Measurements from ENCODE around the gene CSNK2B.
"Not testable (repeated sequence)": the region's sequence is repeated elsewhere in the genome, so short reads cannot be mapped to it uniquely, and the experiment has no call there.

CSNK2B gene

DNA sequence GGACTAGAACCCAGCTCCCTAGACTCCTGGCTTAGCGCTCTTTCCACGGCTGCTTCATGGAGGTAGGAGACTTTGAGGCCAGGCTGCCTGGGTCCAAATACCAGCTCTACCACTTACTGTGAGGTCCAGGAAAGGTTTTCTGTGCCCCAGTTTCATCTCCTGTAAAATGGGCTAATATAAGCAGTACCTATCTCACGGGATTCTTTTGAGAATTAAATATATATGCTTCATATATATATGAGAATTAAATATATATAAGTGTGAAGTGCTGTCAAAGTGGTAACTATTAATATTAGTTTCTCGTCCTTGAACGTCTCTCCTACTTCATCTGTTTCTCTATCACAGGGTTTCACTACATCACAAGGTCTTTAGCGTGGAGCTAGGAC, 25.2 kb downstream of the CSNK2B start:
- DNase-seq = no peak

DNA sequence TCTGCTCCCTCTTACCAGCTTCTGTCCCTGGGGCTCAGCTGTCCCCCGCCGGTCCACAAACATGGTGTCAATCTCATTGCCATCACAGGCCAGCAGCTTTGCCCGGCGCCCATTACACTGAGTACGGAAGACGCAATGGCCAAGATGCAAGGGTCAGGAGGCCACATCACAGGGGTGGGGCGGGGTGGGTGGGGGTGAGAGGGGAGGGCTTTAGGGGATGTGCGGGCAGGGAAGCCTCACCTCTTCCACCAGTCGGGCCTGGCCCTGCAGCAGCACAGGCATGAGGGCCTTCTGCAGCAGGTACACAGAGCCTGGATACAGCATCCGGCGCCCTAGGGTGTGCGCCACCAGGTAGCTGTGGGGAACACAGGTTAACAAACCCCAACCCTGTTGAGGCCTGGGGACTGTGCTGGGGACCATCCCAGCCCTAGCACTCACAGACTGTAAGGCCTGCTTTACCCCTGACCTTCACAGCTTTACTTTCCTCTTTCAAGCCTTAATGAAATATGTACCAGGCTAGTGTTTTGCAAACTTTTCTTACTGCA, 25.8 kb downstream of the CSNK2B start:
- DNase-seq = no peak

DNA sequence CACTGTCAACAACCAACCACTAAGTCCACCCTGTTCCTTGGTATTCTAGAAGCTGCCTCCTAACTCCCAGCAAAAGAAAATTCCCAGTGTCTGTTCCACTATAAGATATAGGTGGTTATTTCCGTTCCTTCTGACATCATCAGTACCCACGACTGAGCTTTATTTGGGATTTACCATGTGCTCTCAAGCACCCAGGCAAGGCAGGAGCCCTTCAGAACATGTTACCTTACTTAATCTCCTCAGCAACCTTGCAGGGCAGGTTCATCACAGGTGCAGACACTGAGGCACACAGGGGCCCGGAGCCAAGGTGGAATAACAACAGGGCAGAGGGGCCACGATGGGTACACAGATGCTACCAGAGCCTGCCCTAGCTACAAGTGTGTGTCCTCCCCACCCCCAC, 26.5 kb downstream of the CSNK2B start:
- no peak for DNase-seq

DNA sequence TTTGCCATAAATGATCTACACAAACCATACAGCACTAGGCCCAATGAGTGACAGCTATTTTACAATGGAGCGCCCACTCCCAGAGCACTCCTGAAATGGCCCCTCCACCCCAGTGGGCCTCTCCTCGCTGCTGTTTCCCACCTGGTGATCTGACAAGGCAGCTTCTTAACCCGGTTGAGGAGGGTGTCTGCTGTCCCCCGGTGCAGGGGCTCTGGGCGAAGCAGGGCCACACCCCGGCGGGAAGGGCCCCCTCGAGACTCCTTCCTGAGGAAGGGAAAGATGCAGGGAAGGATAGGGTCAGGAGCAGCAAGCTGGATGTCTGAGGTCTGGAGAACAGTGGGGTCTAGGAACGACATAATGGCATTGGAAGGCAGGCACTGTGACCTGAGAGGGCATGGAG, 27.0 kb downstream of the CSNK2B start:
- DNase-seq = no peak

DNA sequence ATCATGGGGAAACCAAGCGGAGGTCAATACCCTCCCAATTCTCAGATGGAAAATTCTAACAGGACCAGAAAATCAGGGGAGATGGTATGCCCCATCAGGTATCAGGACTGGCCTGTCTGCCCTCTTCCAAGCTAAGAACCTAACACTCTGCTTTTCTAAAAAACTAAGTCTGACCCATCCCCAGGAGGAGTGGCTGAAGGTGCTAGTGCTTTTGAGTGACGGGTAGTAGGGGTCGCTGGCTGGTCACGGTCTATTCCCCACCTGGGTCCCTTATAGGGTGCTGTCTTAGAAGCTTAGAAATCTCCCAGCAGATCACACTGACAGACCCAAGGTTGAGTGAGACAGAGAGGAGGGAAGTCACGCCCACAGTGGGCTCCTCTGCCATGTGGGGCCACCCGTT, 27.7 kb downstream of the CSNK2B start:
- DNase-seq = no peak

DNA sequence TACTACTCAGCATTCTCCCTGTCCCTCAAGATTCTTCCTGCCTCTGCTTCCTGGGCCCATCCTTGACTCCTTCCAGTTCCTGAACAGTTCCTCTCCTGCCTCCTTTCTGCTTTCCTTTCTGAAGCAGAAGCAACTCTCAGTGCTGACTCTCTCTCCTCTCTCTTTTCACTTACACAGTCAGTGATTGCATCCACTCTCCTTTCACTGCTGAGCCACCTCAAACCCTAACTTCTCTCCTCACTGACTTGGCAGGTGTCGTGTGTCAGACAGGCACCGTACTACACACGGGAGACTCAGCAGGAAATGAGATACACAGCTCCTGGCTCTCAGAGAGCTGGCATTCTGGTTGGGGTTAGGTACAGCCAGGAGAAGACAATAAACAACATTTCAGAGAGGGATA, 31.7 kb downstream of the CSNK2B start:
- DNase-seq = no peak

DNA sequence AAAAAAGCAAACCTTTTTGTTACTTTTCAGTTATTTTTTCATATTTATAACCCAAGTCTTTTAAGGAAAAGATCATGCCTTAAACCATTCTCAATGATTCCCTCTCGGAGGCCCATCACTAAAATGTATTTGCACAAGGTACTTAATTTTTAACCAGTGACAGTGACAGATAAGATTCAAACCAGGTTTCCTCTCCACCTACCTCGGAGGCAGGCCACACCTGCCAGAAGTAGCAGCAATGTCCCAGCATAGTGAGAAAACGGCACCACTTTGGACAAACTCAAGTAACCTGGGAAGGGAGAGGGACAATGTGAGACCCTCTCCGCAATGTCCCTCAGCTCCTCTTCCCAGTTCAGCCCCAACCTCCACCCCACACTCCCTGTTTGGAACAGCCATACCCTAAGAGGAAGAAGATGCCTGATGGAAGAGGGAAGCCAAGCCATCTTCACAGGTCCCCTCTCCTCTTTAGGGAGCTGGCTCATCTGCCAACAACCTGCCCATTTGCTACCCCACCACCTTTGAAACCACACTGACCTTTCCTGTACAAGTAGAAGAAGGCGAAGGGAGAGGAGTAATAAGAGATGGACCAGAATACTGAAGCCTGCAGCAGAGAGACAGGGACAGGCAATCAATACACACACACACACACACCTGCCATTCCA, 35.0 kb downstream of the CSNK2B start:
- no peak for DNase-seq

DNA sequence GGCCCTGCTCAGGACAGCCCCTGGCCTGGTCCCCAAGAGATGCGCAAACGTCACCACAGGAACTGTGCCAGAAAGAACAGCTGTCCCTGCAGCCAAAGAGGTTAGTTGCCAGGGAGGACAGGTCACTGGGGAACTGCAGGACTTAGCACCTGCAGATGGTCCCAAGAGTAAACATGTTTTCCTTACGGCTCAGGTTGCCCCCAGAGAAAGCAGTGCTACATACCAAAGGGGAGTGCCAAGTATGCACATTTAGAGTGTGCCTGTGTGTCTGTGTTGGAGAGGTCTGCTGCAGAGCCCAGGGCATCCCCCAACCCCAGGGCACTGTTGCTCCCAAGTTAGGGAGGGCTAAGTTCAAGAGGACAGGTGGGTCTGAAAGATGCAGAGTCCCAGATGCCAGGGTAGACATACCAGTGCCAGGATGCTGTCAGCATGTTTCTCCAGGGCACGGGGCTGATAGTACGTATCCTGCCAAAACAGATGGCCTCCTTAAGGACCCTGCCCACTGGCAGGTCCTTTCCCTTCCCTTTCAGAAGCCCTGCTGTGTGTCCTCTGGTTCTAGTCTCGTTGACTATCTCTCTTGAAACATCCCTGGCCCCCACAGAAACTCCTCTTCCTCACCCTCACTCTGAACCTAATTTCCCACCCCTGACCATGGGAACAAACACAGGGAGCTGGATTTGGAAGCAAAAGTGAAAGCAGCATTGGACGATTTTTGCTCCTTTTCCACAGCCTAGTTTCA, 36.0 kb downstream of the CSNK2B start:
- DNase-seq = no peak

DNA sequence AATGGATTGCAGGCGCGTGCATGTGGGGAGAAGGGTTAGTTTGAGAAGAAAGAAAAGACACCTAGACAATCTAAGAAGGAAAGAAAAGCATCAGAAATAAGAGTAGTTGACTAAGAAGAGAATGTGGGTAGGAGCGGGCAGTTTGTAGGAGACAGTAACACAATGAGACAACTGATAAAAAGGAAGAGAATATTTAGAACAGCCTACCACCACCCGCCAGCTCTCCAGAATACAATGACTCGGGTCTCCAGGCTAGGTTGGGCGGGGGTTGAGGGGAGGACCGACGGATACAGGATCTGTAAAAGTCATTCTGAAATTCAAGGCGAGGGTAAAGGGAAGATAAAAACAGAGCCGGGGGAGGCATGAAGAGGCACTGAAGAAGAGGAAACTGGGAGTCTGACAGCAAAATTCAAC, 36.5 kb downstream of the CSNK2B start:
- no peak for DNase-seq

DNA sequence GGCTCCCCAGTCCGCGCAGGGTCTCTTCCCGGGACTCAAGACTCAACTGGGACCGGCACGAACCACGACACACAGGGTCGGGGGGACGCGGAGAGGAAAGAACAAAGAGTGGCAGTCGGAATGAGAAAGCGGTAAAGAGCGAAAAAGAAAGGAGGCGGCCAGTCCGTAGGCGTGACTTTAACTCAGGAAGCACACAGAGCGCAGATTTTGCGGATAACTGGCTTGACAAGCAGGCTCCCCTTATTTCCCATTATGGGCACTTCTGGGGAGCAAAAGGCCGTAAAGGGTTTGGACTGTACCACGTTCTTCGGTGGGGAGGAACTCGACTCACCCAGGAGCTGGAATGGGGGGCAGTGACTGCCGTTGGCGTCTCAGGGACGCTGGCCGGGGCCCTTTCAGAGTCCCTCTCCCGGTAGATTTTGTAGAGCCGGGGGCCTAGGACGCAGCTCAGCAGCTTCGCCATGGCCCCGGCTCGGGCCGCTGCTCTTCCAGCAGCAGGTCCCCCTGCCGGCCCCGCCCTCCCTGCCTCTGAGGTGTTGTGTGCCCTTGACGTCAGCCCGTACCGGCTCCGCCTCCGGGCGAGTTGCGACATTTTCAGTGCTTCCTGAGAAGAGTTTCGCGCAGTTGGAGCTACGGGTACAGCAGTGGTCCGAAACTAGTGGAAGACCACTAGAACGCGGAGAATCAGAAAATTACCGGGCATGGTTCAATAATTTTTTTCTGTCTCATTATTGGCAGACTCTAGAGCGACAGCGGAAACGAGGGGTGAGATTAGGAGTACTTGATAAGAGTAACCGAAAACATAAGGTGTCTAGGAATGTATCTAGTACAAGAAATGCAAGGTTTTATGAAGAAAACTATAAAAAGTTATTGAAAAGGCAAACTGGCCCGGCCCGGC, 37.2 kb downstream of the CSNK2B start, which contains the start of gene ABHD16A:
TSS of gene ABHD16A (minus strand) at position 506 of the 898 bp plus-strand sequence. CDS start at position 463, 43 bp downstream.
- peak; percentile 93 for DNase-seq

DNA sequence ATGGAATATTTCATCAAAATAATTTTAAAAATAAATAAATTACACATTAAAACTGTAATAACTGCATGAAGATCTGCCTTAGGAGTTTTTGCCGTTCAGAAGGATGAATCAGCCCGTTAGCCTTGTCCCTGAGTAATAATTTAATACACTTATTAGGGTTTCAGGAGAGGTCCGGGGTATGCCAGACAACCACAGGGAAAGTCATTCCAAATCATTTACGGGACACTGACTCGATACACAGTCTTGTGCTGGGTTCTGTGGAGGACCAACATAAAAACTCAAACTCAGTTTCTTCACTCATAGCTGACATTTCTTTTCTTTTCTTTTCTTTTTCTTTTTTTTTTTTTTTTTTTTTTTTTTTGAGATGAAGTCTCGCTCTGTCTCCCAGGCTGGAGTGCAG, 40.1 kb downstream of the CSNK2B start:
- DNase-seq = no peak

DNA sequence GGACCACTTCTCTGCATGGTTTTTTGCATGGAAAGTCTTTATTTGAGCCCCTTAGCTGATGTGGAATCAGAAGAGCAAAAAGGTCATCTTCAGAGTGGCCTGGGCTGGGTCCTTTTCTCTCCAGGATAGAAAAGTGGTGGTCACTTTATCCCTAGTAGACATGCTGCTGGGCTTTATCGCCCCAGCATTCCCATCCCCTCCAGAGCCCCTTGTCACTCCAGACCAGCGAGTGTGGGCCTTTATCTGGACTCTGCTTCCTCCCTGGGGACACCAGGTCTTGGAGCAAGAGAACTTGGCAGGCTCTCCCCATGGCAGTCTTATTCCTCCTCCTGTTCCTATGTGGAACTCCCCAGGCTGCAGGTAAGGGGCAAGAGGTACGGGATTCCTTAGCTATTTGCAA, 40.7 kb downstream of the CSNK2B start, which contains the start of gene LY6G6F:
TSS of gene LY6G6F (plus strand) at position 268 of the 400 bp plus-strand sequence. CDS start at position 309, 41 bp downstream.
- DNase-seq = no peak

DNA sequence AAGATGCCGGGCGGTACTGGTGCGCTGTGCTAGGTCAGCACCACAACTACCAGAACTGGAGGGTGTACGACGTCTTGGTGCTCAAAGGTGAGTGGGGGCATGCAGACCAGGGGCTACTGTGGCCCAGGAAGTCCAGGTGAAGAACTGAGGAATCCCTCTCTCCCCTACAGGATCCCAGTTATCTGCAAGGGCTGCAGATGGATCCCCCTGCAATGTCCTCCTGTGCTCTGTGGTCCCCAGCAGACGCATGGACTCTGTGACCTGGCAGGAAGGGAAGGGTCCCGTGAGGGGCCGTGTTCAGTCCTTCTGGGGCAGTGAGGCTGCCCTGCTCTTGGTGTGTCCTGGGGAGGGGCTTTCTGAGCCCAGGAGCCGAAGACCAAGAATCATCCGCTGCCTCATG, 41.8 kb downstream of the CSNK2B start:
- DNase-seq = no peak

DNA sequence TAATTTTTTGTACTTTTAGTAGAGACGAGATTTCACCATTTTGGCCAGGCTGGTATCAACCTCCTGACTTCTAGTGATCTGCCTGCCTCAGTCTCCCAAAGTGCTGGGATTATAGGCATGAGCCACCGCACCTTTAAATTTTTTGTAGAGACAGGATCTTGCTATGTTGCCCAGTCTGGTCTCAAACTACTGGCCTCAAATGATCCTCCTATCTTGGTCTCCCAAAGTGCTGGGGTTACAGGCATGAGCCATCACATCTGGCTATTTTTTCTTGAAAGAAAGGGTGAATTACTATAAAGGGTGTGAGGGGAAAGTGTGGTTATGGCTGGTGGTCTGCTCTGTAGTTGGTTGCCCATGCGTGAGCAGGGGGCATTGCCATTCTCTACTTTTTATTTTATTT, 42.3 kb downstream of the CSNK2B start:
- DNase-seq = no peak

DNA sequence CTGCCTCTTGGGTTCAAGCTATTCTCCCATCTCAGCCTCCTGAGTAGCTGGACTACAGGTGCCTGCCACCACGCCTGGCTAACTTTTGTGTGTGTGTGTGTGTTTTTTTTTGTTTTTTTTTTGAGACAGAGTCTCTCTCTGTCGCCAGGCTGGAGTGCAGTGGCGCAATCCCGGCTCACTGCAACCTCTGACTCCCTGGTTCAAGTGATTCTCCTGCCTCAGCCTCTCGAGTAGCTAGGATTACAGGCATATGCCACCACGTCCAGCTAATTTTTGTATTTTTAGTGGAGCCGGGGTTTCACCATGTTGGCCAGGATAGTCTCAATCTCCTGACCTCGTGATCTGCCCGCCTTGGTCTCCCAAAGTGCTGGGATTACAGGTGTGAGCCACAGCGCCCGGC, 43.3 kb downstream of the CSNK2B start:
- not testable (repeated sequence) for DNase-seq

DNA sequence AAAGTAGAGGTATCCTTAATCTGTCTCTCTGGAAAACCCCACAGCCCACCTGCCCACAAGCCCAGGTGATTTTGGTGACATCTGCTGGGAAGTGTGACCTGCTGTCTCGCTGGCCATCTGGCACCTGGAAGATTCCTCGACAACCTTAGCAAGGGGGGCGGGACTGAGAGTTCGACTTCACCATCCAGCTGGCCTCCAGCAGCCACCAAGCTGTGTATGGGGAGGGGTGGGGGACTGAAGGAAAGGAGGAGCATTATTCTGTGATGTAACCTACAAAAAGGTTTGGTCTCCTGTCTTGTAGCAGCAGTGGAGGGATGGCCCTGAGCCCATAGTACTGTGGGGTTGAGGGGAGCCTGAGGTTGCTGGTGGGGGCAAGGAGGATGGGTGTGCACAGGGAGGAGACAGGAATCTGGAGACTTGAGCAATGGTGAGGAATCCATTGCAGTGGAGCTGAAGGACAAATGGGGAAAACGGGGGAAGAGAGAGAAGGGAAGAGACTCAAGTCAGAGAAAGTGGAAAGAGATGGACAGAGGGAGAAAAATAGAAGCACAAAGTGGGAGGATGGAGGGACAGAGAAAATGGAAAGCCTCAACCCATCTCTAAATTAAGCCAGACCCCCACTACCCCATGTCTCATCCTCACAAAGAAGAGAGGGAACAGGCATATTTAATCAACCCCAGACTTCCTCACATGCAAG, 44.8 kb downstream of the CSNK2B start:
- no peak for DNase-seq

DNA sequence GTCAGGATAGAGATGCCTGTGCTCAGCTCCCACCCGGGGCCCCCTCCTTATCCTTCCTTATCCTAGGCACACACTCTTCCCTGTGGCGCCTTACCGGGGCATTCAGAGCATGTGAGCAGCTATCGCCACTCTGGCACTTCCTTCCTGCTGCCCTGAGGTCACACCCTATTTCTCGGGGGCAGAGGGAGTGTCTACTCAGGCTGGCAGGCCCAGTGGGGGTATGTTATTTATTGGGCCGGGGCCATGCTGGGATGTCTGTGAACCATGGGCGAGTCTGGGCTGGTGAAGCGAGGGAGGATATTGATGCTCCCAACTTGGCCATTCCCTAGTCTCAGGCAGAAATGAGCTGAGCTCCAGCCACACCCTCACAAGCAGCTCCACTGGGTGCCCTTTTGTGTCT, 45.4 kb downstream of the CSNK2B start:
- DNase-seq = no peak

DNA sequence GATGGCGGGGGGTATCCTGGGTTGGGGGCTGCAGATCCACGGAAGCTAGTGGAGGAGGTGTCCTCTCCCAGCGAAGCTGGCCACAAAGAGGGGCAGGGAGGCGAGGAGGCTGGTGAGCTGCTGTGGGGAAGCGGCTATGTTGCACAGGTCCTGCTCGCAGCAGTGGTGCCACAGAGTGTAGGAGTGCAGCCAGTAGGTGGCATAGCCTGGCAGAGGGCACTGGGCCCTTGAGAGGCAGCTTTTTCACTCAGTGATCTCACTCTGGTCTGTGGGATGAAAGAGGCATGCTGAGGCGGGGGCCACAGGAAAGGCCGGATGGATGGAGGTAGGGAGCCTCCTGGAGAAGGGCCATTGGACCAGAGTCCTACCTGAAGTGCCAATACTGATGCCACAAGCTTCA, 46.4 kb downstream of the CSNK2B start:
- DNase-seq = no peak

DNA sequence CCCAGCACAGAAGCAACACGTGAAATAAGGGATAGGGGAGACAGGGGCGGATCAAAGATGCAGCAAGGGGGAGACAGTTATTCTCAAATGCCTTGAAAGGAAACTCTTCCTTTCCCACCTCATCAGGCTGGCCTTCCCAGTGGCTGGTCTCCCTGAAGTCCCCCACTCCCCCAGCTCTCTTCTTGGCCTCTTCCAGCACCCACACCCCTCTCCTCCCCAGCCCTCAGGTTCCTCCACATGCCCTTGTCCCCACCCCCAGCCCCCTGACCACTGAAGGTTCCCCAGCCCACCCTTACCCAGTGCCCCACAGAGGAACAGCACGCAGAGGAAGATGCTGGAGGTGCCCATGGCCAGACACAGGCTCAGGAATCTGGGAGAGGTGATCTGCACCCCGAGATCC, 47.6 kb downstream of the CSNK2B start:
- no peak for DNase-seq

DNA sequence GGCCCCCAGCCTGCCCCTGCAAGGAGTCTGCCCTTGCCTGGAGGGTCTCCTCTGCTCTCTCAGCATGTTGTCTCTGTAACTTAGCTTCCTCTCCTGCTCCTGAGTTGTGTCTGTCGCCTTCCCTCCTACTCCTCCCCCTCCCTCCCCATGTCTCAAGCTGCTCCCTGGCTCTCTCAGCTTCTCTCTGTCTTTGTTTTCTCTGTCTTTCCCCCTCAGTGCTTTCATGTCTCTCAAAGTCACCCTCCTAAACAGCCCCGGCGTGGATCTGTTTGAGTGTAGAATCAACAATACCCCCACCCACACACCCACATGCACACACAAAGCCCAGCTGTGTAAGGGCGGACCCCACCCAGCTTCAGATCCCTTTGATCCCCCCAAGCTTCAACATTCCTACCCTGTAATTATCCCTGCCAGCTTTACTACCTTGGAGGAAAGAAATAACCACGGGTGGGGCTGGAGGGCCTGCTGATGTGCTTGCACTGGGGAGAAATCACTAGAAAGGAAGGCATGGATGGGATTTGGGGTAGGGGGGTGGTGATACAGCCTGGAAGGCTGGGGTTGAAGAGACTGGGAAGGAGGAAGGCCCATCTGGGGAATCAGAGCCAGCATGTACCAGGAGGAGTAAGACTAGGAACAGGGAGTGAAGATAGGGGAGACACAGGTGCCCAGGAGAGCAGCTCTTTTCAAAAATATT, 48.3 kb downstream of the CSNK2B start:
- DNase-seq = peak; percentile 95

DNA sequence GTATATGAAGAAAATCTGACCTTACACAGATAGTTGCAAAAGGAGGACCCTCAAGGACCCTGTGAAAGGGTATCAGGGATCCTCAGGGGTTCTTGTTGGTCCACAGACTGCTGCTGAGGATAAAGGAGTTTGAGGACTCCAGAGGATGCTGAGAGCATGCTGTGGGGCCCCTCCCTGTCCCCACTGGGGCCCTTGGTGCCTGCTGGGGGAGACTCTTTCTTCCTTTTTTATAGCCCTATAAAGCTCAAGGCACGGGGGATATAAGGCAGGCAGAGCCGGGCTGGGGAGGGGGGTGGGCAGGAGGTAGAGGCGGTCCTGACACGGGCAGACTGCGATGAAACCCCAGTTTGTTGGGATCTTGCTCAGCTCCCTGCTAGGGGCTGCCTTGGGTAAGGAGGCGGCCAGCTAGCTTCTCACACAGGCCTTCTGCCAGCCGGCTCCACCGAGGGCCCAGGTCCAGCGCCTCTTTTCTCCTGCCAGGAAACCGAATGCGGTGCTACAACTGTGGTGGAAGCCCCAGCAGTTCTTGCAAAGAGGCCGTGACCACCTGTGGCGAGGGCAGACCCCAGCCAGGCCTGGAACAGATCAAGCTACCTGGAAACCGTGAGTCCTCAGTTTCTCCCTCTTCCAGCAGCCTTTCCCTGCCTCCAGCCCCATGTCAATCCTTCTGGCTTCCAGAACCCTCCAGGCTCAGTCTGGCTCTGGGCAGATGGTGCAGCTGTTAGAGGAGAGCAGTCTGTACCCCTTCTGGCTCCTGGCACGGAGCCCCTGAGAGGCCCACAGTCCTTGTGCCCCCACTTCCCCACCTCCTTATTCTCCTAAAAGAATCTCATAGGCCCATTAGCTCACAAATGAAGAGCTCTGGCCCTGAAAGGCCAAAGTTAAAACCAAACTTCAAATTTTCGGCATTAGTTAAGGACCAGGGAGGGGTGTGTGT, 49.4 kb downstream of the CSNK2B start, which contains the start of gene LY6G6D:
TSS of gene LY6G6D (plus strand) at position 327 of the 937 bp plus-strand sequence. CDS start at position 335, 8 bp downstream.
- no peak for DNase-seq

Measured in NCI-H2227 treated with DMSO at 0.1 percent for 48 hours (cell line).